Activated naive CD4-positive, alpha-beta T cell treated with Interleukin-2 at 50 U/mL for 16 hours (primary cell): ENCODE results near the gene AFF3.

Source experiments
- DNase-seq: peaks from one replicate; pipeline ENCODE4 v3.0.0-alpha.2; 2020

AFF3 gene

GRCh38 chr2:99878581-99879350 lies 263.6 kb downstream of the AFF3 start:
- no peak for DNase-seq

- DNase-seq, result no peak
Measured at GRCh38 chr2:99877963-99878362, 264.4 kb downstream of the AFF3 start.

- DNase-seq, result no peak
Measured at GRCh38 chr2:99876956-99877355, 265.4 kb downstream of the AFF3 start.

GRCh38 chr2:99875627-99876201 lies 266.7 kb downstream of the AFF3 start:
- no peak for DNase-seq

GRCh38 chr2:99868260-99868659 lies 274.1 kb downstream of the AFF3 start:
- DNase-seq, result no peak

- DNase-seq, result no peak
Measured at GRCh38 chr2:99867770-99868169, 274.6 kb downstream of the AFF3 start.

GRCh38 chr2:99865818-99866676 lies 276.3 kb downstream of the AFF3 start:
- DNase-seq, result no peak

GRCh38 chr2:99864561-99865553 lies 277.5 kb downstream of the AFF3 start:
- DNase-seq, result no peak

- no peak for DNase-seq
Measured at GRCh38 chr2:99863903-99864270, 278.5 kb downstream of the AFF3 start.

- DNase-seq, result no peak
Measured at GRCh38 chr2:99863236-99863902, 279.0 kb downstream of the AFF3 start.

- DNase-seq, result no peak
Measured at GRCh38 chr2:99862566-99862965, 279.8 kb downstream of the AFF3 start.

- no peak for DNase-seq
Measured at GRCh38 chr2:99861376-99861760, 281.0 kb downstream of the AFF3 start.

GRCh38 chr2:99860720-99861375 lies 281.5 kb downstream of the AFF3 start:
- no peak for DNase-seq

- DNase-seq, result no peak
Measured at GRCh38 chr2:99858951-99859596, 283.3 kb downstream of the AFF3 start.

- DNase-seq, result no peak
Measured at GRCh38 chr2:99857867-99858444, 284.4 kb downstream of the AFF3 start.

GRCh38 chr2:99857372-99857771 lies 285.0 kb downstream of the AFF3 start:
- no peak for DNase-seq

- no peak for DNase-seq
Measured at GRCh38 chr2:99856119-99856518, 286.3 kb downstream of the AFF3 start.

GRCh38 chr2:99854236-99854852 lies 288.0 kb downstream of the AFF3 start:
- no peak for DNase-seq

GRCh38 chr2:99852956-99853355 lies 289.4 kb downstream of the AFF3 start:
- no peak for DNase-seq

GRCh38 chr2:99852376-99852934 lies 289.9 kb downstream of the AFF3 start:
- no peak for DNase-seq
